Iris pigment epithelial cell (primary cell): ENCODE measurements around the gene DUSP14.
"Not testable (repeated sequence)": the region's sequence is repeated elsewhere in the genome, so short reads cannot be mapped to it uniquely, and the experiment has no call there.

ENCODE experiments used
- DNase-seq: peaks from one replicate; pipeline ENCODE4 v3.0.0-alpha.2; 2011; ENCODE audit warnings: low read depth

DUSP14 gene

DNA sequence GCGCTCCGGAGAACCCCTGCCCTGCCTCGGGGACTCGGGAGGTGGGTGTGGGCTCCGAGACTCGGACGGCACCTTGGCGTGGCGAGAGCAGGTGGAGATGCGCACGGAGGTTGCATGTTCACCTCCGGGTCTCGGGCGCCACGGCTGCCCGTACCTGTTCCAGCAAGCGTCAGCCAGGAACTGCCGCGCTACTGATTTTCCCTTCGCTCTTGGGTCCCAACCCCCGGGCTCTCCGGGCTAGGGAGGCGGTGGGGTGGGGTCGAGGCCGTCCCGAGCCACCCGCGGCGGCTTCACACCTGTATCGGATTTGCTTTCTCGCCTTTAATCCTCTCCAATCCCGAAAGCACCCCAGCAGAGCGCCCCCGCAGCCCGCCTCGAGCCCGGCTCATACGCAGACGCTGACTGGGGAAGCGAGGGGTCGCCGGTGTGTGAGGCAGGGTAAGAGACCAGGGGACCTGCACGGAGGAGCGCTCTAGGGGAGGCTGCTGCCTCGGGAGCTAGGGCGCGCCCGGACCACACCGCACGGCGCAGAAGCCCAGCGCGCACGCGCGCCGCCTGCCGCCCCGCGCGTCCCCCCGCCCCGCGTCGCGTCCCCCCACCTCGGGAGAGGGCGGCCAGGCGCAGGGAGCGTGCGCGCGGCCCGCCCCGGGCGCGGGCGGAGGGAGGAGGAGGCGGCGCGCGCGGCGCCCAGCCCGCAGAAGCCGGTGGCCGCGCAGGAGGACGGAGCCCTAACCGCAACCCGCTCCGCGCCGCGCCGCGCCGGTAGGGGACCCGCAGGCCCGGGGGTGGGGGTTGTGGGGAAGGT, at the start of gene DUSP14:
DUSP14 (plus strand) TSS at position 695 of the 805 bp plus-strand sequence. CDS start 22,382 bp downstream, outside the sequence.
- DNase-seq: peak; percentile 78

DNA sequence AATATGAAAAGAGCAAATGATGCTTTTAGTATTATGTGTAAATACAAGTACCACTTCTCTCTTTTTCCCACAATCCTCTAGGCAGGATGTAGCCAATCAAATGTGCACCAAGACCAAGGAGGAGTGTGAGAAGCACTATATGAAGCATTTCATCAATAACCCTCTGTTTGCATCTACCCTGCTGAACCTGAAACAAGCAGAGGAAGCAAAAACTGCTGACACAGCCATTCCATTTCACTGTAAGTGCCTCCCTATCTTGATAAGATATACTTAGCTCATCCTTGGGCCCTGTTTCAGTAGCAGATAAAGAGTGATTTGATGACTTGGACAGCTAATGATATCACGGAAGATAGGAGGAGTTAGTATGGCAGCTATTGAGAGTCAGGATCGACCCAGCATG, 49.3 kb upstream of the DUSP14 start:
- DNase-seq: no peak

DNA sequence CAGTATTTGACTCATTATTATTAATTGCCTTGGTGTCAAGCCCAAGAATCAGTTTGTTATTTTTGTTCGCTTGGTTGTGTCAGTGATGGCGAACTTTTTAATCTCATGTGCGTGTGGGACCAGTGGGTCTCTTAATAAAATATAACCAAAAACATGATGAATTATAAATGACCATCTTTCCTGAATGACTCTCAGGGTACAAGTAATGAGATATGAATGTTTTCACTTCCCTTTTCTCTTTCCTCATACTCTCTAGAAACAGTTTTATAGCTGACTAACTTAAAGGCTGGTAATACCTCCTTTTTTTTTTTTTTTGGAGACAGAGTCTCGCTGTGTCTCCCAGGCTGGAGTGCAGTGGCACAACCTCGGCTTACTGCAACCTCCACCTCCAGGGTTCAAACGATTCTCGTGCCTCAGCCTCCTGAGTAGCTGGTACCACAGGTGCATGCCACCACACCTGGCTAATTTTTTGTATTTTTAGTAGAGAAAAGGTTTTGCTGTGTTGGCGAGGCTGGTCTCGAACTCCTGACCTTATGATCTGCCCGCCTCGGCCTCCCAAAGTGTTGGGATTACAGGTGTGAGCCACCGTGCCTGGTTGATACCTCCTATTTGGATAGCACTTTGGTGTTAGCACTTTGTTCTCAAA, 48.2 kb upstream of the DUSP14 start:
- not testable (repeated sequence) for DNase-seq

- peak; percentile 43 for DNase-seq
Measured at GRCh38 chr17:37446027-37446426, 43.7 kb upstream of the DUSP14 start.

- peak; percentile 43 for DNase-seq
Measured at GRCh38 chr17:37447641-37448040, 42.0 kb upstream of the DUSP14 start.

DNA sequence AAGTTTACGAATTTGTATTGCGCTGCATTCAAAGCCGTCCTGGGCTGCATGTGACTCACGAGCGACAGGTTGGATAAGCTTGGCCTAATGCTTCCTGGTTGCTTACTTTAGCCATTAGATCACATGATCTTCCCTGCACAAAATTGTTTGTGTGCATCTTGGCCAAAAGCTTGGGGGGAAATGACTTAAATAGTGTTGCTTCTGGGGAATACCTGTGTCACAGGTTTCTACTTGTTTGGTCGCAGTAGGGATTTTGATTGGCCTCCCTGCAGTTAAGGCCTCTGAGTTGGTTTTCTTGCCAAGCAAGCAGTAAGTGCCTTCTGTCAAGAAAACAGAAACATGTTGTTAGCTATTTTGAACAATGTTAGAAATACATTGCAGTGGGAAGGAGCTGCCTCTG, 39.6 kb upstream of the DUSP14 start:
- peak; percentile 8 for DNase-seq

GRCh38 chr17:37457801-37458200, 31.9 kb upstream of the DUSP14 start:
- DNase-seq: not testable (repeated sequence)

- peak; percentile 88 for DNase-seq
Measured at GRCh38 chr17:37458805-37459204, 30.9 kb upstream of the DUSP14 start.

GRCh38 chr17:37461668-37462067, 28.0 kb upstream of the DUSP14 start:
- no peak for DNase-seq

DNA sequence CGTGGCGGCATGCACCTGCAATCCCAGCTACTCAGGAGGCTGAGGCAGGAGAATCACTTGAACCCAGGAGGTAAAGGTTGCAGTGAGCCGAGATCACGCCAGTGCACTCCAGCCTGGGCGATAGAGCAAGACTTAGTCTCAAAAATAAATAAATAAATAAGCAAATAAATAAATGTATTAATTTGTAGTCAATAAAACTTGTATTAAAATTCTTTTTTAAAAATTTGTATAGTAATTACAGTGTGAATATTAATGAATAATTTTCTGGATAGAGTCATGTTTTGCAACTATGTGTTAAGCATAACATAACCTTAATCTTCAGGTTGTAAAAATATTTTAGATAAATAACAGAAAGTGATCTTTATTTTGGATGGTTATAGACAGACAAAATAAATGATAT, 27.2 kb upstream of the DUSP14 start:
- DNase-seq: no peak

- no peak for DNase-seq
Measured at GRCh38 chr17:37463039-37463438, 26.7 kb upstream of the DUSP14 start.

GRCh38 chr17:37465069-37465616, 24.5 kb upstream of the DUSP14 start:
- peak; percentile 89 for DNase-seq

GRCh38 chr17:37466471-37466870, 23.2 kb upstream of the DUSP14 start:
- DNase-seq: no peak

DNA sequence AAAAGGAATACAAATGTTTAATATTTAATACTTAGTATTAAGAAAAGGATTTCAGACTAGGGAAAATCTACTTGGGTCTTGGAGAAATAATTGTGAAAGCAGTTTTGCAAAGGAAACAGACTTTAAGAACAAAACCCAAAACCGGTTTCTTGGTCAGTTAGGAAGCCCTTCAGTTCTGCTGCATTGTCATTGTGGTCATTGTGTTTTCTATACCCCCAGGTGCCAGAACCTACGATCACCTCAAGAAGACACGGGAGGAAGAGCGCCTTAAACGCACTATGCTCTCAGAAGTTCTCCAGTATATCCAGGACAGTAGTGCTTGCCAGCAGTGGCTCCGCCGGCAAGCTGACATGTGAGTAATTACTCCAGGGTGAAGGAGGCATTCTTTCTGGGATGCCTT, 19.5 kb upstream of the DUSP14 start:
- no peak for DNase-seq

GRCh38 chr17:37475731-37476420, 13.8 kb upstream of the DUSP14 start:
- DNase-seq: no peak

DNA sequence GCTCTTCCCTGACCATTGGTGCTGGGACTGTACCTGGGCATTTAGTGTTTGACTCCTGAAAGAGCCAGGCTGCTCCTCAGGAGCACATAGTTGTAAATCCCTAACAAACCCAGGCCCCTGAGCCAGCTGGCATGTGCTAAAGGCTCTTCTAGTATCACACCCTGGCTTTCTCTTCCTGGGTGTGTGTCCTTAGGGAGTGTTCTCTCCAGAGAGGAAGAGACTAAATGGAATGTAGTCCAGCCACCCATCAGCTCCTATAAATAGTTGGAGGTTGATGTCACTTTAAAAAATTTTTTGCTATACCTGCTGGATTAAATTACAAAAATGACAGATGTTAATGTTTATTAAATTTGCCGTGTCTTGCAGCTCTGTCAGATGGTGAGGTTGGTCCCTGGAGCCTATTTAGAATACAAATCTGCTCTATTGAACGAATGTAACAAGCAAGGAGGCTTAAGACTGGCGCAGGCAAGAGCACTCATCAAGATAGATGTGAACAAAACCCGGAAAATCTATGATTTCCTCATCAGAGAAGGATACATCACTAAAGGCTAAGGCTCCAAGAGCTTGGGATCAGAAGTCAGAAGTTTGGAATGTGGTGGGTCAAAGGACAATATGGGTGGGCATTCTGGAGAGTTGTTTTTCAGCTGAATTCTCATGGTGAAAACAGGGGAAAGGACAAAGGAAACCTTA, 13.1 kb upstream of the DUSP14 start:
- DNase-seq: peak; percentile 34

GRCh38 chr17:37478187-37478586, 11.5 kb upstream of the DUSP14 start:
- DNase-seq: peak; percentile 65

- DNase-seq: no peak
Measured at GRCh38 chr17:37479025-37479424, 10.7 kb upstream of the DUSP14 start.

DNA sequence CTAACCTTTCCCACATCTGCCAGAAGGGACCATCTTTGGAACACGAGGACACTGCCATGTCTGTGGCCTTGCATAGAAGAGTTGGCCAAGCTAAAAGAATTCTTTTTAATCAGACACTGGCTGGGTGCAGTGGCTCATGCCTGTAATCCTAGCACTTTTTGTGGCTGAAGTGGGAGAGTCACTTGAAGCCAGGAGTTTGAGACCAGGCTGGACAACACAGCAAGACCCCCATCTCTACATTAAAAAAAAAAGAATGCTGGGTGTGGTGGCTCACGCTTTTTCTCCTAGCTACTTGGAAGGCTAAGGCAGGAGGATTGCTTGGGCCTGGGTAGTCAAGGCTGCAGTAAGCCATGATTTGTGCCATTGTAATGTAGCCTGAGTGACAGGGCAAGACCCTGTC, 9.3 kb upstream of the DUSP14 start:
- DNase-seq: no peak

DNA sequence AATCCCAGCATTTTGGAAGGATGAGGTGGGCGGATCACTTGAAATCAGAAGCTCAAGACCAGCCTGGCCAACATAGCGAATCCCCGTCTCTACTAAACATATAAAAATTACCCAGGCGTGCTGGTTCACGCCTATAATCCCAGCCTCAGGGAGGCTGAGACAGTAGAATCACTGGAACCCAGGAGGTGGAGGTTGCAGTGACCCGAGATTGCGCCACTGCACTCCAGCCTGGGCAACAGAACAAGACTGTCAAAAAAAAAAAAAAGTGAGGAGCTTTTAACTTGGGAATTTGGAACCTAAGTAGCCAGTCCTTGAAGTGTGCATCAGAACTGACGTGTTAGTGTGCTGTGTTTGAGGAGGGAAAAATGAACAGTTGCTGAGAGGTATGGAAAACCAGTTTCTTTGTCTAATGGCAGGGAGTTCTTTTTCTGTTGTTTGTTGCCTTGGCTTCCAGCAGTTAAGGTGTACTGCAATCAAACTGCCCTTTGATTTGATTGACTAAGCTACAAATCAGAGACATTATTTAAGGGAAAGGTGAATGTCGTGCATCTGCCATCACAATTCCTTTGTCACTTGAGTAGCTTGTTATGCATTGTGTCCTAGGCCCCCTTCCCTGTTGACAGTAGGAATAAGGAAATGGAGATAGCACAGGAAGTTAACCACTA, 8.6 kb upstream of the DUSP14 start:
- DNase-seq: no peak

DNA sequence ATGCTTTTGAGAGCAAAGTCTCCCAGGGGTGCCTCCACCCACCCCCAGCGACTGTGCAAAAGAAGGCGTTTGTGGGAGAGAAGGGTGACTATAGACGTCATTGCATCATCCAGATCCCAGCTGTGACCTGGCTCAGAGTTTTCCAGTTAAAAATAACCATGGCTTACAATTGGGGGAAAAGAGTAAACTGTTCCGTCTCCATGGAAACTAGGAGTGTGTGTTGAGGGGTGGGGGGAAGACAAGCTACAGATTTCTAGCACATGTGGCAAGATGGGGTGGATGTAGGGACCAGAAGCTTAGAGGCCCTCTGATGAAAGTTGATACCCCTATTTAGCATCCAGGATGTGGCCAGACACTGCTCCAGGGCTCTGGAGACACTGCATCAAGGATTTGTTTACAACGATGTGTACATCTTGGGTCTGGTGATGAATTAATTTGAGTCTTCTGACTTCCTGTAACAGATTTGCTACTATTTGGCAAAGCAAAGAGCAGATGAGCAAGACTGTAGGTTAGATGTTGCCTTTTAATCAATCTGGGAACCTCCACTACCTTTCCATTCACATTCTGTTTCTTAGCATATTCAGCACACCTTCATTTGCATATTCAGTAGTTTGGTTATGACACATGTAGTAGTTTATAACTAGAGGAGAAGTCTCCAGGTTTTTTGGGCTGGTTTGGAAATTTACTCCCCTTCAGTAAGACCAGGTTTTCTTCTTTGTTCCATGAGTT, 6.2 kb upstream of the DUSP14 start:
- DNase-seq: peak; percentile 84
